Activated naive CD4-positive, alpha-beta T cell treated with anti-CD3 and anti-CD28 coated beads for 36 hours (primary cell): Measurements from ENCODE around the gene ABCC3. TPM values are rescaled to one million over a fixed set of nuclear protein-coding genes. Genes with fewer than 3 reads are reported as not detected.
"Not testable (repeated sequence)": the region's sequence is repeated elsewhere in the genome, so short reads cannot be mapped to it uniquely, and the experiment has no call there.

Source experiments
- CTCF ChIA-PET: fragments of 350-600 bp; sonication (Branson Sonifier 250); formaldehyde crosslinking; loops from one replicate; lab custom pipeline; 2021; ENCODE audit warnings: antibody characterized with exemption; lab: Charles Lee
- DNase-seq: peaks from one replicate; pipeline ENCODE4 v3.0.0-alpha.2; 2020
- H3K27ac Mint-ChIP-seq: one replicate; pipeline ENCODE4 v1.8.0; 2021; ENCODE audit warnings: mild to moderate bottlenecking, mixed read lengths
- H3K27me3 Mint-ChIP-seq: one replicate; pipeline ENCODE4 v1.8.0; 2021; ENCODE audit warnings: low read depth, mixed read lengths
- H3K36me3 Mint-ChIP-seq: one replicate; pipeline ENCODE4 v1.8.0; 2021; ENCODE audit warnings: low read depth, mixed read lengths
- H3K4me1 Mint-ChIP-seq: one replicate; pipeline ENCODE4 v1.8.0; 2021; ENCODE audit warnings: low read depth, mixed read lengths
- H3K4me3 Mint-ChIP-seq: one replicate; pipeline ENCODE4 v1.8.0; 2021; ENCODE audit warnings: mild to moderate bottlenecking, moderate library complexity, mixed read lengths
- H3K9me3 Mint-ChIP-seq: one replicate; pipeline ENCODE4 v1.8.0; 2021; ENCODE audit warnings: mixed read lengths
- intact Hi-C: fragments of 100-400 bp; cut with micrococcal nuclease; formaldehyde crosslinking; loops from one replicate; pipeline ENCODE4 v1.15.1; 2023
- total RNA-seq, 2 experiments: library from RNA; stranded (reverse); gene quantifications; one replicate each; pipeline ENCODE4 v1.2.3, GENCODE V29; 2021

Gene ABCC3
- total RNA-seq, 2 experiments from 2014 or later, result not detected

- CTCF ChIA-PET, result interaction anchor here (0.7 to 1.3 kb wide), 2 partner anchors 50 to 150 kb away, joined by 3 read pairs; no protein-coding TSS in a partner anchor
- not testable (repeated sequence) for H3K27me3 Mint-ChIP-seq, H3K4me1 Mint-ChIP-seq, H3K4me3 Mint-ChIP-seq, H3K27ac Mint-ChIP-seq, DNase-seq, H3K36me3 Mint-ChIP-seq, H3K9me3 Mint-ChIP-seq
- intact Hi-C loops, result loop anchor here (1.0 kb wide), 1 partner anchor 50 kb away; no protein-coding TSS in a partner anchor
Observed at GRCh38 chr17:50680543-50681262, 46.0 kb downstream of the ABCC3 start.

DNA sequence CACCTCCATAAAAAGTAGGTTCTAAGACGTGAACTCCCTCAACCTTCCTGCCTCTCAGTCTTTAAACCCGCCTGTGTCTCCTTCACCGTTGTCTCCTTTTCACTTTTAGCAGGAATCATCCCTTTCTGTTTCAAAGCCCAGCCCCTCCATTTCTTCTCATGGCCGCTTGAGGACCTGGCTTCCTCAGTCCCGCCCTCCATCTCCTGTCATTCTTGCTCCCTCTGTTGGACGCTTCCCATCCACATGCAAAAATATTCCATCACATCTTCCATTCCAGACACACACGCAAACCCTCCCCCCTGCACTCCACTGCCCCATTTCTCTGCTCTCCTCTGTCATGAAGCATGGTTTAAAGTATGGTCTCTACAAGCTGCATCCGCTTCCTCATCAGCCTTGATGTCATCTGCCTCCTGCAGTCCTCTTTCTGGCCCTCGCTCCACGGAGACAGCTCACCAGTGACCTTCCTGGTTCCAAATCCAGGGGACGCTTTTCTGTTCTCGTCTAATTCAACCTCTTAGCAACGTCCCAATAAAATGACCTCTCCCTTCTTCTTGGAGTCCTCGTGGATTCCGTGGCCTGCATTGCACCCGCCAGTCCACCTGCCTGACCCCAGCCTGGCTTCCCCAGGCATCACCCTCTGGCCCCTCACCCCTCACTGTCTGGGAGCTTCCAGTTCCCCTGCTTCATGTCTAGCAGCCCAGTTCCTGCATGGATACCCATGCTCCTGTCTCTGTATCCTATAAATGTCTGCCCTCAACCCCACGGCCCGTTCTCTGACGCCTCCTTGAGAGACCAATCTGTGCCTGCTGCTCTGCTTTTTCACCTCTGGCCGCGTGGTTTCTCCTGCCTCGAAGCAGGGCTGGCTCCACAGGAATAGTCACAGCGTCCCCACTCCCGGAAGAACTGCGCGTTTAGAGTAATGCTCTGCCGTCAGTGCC, 46.9 kb downstream of the ABCC3 start:
- Mint-ChIP-seq H3K4me3 (no peak overlapping the region), H3K4me1 (peaks cover 4% of the 10 kb centered on the region), H3K27me3 (peaks cover 3% of the 10 kb centered on the region), H3K9me3 (no peaks in the 10 kb centered on the region), H3K27ac (no peak overlapping the region), H3K36me3 (no peaks in the 10 kb centered on the region)
- DNase-seq, result no peak
- CTCF ChIA-PET, result interaction anchor here (0.6 to 1.3 kb wide), 4 partner anchors 16 to 51 kb away, joined by 3 to 7 read pairs (median 3); no protein-coding TSS in a partner anchor
- intact Hi-C loops, result loop anchor here (1.0 kb wide), 1 partner anchor 51 kb away; no protein-coding TSS in a partner anchor

DNA sequence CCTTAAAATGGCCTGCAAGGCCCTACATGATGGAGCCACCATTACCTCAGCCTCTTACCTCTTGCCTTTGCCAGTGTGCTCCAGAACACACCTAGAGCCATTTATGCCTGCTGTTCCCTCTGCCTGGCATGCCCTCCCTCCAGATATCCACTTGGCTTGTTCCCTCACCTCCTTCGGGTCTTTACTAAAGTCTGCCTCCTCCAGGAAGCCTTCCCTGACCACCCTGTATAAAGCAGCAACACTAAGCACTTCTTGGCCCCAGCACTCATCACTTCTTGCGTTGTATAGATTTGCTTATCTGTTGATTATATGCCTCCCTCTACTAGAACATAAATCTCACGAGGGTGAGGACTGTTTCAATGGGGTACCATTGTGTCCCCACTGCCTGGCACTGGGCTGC, 47.8 kb downstream of the ABCC3 start:
- H3K4me1 Mint-ChIP-seq, result peaks cover 4% of the 10 kb centered on the region
- intact Hi-C loops, result no loop called here
- H3K36me3 Mint-ChIP-seq, result no peaks in the 10 kb centered on the region
- no peak overlapping the region for H3K4me3 Mint-ChIP-seq
- DNase-seq, result no peak
- no peak overlapping the region for H3K27ac Mint-ChIP-seq
- H3K27me3 Mint-ChIP-seq, result peaks cover 3% of the 10 kb centered on the region
- CTCF ChIA-PET, result no interaction called here
- H3K9me3 Mint-ChIP-seq, result no peaks in the 10 kb centered on the region

DNA sequence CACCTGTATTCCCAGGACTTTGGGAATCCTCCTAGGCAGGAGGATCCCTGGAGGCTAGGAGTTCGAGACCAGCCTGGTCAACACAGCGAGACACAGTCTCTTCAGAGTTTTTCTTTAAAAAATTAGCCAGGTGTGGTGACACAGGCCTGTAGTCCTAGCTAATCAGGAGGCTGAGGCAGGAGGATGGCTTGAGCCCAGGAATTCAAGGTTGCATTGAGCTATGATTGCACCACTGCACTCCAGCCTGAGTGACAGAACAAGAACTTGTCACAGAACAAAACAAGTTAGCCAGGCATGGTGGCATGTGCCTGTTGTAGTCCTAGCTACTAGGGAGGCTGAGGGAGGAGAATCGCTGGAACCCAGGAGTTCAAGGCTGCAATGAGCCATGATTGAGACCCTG, 48.3 kb downstream of the ABCC3 start:
- intact Hi-C loops, result no loop called here
- Mint-ChIP-seq H3K9me3 (no peaks in the 10 kb centered on the region), H3K27me3 (peaks cover 3% of the 10 kb centered on the region), H3K27ac (no peak overlapping the region), H3K36me3 (no peaks in the 10 kb centered on the region), H3K4me1 (peaks cover 4% of the 10 kb centered on the region), H3K4me3 (no peak overlapping the region)
- CTCF ChIA-PET, result no interaction called here
- DNase-seq, result no peak

GRCh38 chr17:50683434-50684287, 49.0 kb downstream of the ABCC3 start:
- Mint-ChIP-seq H3K9me3 (no peaks in the 10 kb centered on the region), H3K4me1 (peaks cover 4% of the 10 kb centered on the region), H3K27me3 (peaks cover 3% of the 10 kb centered on the region), H3K27ac (no peak overlapping the region), H3K36me3 (no peaks in the 10 kb centered on the region), H3K4me3 (no peak overlapping the region)
- CTCF ChIA-PET, result interaction anchor here (0.9 to 1.6 kb wide), 2 partner anchors 47 to 54 kb away, joined by 3 to 7 read pairs; no protein-coding TSS in a partner anchor
- DNase-seq, result no peak
- intact Hi-C loops, result no loop called here

DNA sequence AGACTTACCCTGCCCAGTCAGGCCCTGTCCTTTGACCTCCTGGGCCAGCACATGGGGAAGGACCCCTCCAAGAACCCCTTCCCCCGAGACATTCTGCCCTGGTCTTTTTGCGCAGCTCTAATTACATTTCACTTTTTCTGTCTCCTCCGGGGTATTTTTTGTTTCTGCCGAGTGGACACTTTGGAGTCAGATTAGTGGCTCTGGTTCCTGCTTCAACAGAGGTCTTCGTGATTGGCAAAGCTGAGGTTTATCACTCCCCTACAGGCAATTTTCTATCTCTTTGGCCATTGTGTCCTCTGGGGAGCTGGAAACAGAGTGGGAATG, 49.6 kb downstream of the ABCC3 start:
- H3K27ac Mint-ChIP-seq, result no peak overlapping the region
- no peaks in the 10 kb centered on the region for H3K9me3 Mint-ChIP-seq
- intact Hi-C loops, result no loop called here
- no peaks in the 10 kb centered on the region for H3K36me3 Mint-ChIP-seq
- peaks cover 3% of the 10 kb centered on the region for H3K27me3 Mint-ChIP-seq
- H3K4me3 Mint-ChIP-seq, result no peak overlapping the region
- CTCF ChIA-PET, result interaction anchor here (0.9 to 1.6 kb wide), 3 partner anchors 10 to 54 kb away, joined by 3 to 7 read pairs (median 4); no protein-coding TSS in a partner anchor
- peaks cover 4% of the 10 kb centered on the region for H3K4me1 Mint-ChIP-seq
- no peak for DNase-seq

DNA sequence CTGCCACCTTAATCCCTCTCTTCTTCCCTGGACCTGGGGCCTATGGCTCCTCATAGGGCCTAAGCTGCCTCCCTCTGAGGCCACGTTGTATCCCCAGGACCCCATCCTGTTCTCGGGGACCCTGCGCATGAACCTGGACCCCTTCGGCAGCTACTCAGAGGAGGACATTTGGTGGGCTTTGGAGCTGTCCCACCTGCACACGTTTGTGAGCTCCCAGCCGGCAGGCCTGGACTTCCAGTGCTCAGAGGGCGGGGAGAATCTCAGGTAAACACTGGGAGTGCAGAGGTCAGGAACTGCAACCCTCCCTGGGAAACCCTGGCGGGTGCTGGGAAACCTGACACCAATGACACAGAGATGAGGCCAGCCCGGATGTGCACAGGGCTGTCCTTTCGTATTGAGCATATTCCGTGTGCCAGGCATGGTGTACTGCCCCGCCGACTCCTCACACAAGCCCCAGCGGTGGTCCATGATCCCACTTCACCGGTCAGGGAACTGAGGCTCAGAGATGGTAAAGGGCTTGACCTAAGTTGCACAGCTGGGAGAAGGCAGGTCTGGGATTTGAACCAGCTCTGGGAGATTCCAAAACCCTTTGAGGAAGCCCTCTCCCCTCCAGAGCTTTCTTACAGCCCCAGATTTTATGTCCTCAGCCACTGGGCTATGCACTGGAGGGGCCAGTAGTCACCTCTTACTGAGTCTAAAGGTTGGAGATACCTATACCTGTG, 50.1 kb downstream of the ABCC3 start:
- CTCF ChIA-PET, result interaction anchor here (0.9 to 1.6 kb wide), 3 partner anchors 9 to 55 kb away, joined by 3 to 7 read pairs (median 4); no protein-coding TSS in a partner anchor
- DNase-seq, result no peak
- Mint-ChIP-seq H3K9me3 (no peaks in the 10 kb centered on the region), H3K27me3 (peaks cover 3% of the 10 kb centered on the region), H3K27ac (no peak overlapping the region), H3K36me3 (no peaks in the 10 kb centered on the region), H3K4me1 (peaks cover 4% of the 10 kb centered on the region), H3K4me3 (no peak overlapping the region)
- intact Hi-C loops, result no loop called here

- Mint-ChIP-seq H3K4me1 (peaks cover 4% of the 10 kb centered on the region), H3K27ac (no peak overlapping the region), H3K9me3 (no peaks in the 10 kb centered on the region), H3K27me3 (peaks cover 3% of the 10 kb centered on the region), H3K4me3 (no peak overlapping the region), H3K36me3 (no peaks in the 10 kb centered on the region)
- no peak for DNase-seq
- CTCF ChIA-PET, result interaction anchor here (1.1 to 1.6 kb wide), 3 partner anchors 9 to 55 kb away, joined by 3 to 7 read pairs (median 4); no protein-coding TSS in a partner anchor
- intact Hi-C loops, result no loop called here
Observed at GRCh38 chr17:50685334-50685665, 50.6 kb downstream of the ABCC3 start.

- no peak for DNase-seq
- no peak overlapping the region for H3K4me3 Mint-ChIP-seq
- H3K36me3 Mint-ChIP-seq, result no peaks in the 10 kb centered on the region
- intact Hi-C loops, result no loop called here
- peaks cover 3% of the 10 kb centered on the region for H3K27me3 Mint-ChIP-seq
- no peak overlapping the region for H3K27ac Mint-ChIP-seq
- no peaks in the 10 kb centered on the region for H3K9me3 Mint-ChIP-seq
- H3K4me1 Mint-ChIP-seq, result peaks cover 4% of the 10 kb centered on the region
- CTCF ChIA-PET, result interaction anchor here (0.6 to 1.4 kb wide), 2 partner anchors 9 to 15 kb away, joined by 3 read pairs; no protein-coding TSS in a partner anchor
Observed at GRCh38 chr17:50685691-50686493, 51.2 kb downstream of the ABCC3 start.

DNA sequence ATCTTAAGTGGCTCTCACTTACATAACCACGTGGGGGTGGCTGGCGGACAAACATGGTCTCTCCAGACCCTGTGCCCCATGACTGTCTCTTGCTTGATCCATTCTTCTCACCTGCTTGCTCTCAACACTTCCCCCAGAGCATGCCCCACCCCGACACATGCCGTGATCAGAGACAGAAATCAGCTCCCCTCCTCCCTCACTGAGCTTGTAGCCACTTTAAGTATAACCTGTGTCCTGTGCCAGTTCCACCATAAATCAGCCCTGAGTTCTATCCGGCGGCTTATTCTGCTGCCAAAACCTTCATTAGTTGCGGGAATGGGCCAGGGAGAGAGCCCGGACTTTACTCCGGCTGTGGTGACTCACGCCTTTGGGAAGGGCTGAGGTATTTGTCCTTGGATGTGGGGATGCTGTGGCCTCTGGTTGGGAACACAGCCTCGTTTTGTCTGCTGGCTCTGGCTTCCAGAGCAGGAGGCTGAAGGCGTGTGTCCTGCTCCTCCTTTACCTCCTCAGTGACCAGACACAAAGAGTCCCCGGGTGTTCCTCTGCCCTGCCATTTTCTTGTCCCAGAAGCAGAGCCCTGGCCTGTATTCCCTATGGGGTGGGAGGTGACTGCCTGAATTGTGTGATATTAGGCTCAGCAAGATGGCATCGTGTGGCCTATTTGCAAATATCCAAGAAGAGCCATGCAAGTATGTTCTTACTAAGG, 52.0 kb downstream of the ABCC3 start:
- Mint-ChIP-seq H3K27me3 (no peaks in the 10 kb centered on the region), H3K4me1 (no peaks in the 10 kb centered on the region), H3K4me3 (no peak overlapping the region), H3K27ac (no peak overlapping the region), H3K36me3 (no peaks in the 10 kb centered on the region), H3K9me3 (no peaks in the 10 kb centered on the region)
- intact Hi-C loops, result no loop called here
- DNase-seq, result no peak
- CTCF ChIA-PET, result interaction anchor here (1.4 kb wide), 1 partner anchor 8 kb away, joined by 3 read pairs; no protein-coding TSS in a partner anchor
